ENCODE data around the gene GMPR.

Gene GMPR

DNA sequence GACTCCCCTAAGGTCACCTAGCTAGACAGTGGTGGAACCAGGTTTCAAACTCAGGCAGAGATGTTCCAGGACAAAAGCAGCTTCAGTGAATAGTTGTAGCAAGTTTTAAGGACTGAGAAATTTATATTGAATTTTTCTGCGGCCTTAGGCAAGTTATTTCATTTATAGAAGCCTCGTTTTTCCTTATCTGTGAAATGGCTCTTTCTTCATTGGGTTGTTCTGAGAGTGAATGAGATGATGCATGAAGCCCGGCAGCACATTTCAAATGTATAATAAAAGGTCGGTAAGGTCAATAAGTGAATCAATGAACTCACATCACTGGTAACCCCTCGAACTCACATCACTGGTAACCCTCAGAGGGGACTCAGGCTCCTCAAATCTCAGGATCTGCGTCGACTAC, 1.1 kb upstream of the GMPR start:
- TF ChIP-seq, protein P1, sequence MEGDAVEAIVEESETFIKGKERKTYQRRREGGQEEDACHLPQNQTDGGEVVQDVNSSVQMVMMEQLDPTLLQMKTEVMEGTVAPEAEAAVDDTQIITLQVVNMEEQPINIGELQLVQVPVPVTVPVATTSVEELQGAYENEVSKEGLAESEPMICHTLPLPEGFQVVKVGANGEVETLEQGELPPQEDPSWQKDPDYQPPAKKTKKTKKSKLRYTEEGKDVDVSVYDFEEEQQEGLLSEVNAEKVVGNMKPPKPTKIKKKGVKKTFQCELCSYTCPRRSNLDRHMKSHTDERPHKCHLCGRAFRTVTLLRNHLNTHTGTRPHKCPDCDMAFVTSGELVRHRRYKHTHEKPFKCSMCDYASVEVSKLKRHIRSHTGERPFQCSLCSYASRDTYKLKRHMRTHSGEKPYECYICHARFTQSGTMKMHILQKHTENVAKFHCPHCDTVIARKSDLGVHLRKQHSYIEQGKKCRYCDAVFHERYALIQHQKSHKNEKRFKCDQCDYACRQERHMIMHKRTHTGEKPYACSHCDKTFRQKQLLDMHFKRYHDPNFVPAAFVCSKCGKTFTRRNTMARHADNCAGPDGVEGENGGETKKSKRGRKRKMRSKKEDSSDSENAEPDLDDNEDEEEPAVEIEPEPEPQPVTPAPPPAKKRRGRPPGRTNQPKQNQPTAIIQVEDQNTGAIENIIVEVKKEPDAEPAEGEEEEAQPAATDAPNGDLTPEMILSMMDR (IDR thresholded peaks at IDR 0.05): no peak

DNA sequence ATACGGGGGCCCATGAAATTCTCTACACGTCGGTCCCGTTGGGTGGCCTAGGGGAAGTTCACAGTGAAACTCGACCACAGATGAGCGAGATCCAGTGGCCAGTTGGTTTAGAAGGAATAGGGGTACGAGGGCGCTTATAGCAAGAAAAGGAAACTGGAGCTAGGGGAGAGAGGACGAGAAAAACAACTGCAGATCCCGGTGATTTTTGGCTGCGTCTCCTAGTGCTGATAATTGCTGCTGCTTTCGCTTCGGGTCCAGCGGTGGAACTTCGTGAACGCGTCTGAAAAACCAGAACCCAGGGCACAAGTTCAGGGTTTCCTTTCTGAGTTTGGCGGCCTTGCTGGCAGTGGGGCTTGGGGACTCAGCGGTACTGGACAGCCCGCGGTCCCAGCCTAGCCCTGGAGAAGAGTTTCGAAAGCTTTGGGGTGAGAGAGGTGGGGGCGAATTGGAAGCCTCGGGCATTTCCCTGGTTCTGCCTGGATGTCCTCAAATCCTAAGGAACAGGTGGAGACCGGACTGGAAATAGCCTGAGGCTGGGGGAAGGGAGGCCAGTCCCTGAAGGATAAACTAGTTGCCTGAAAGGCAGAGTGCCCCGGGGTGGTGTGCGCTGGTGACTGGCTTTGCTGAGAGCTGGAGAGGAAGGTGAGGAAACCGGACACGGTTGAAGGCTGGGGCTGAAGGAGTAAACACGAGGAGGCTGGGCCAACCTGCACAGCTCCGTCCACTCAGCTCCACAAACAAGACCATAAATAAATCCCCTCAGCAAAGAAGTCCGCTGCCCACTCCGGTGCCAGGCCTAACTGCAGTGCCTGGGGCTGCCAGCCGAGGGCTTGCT, 793 bp downstream of the GMPR start:
- TF ChIP-seq, protein P1 (IDR thresholded peaks at IDR 0.05): no peak

DNA sequence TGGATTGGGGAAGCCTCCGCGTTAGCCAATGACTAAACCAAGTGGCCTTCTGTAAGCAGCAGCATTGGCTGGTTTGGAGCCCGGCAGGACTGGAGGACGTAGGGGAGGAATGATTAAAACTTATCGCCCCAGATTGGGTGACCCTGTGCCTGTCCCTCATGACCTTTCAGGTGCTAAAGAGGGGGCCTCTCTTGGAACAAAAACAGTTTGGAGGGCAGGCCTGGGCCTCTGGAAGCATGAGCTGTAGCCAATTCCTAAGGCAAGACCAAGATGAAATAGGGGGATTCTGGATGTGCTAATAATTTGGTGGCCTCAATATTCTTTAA, 1.4 kb downstream of the GMPR start:
- TF ChIP-seq, protein P1 (IDR thresholded peaks at IDR 0.05): no peak

GRCh38 chr6:16240589-16241320, 2.4 kb downstream of the GMPR start:
- TF ChIP-seq, protein P1 (IDR thresholded peaks at IDR 0.05): no peak

- TF ChIP-seq, protein P1 (IDR thresholded peaks at IDR 0.05): no peak
Measured at GRCh38 chr6:16241321-16241689, 2.9 kb downstream of the GMPR start.

DNA sequence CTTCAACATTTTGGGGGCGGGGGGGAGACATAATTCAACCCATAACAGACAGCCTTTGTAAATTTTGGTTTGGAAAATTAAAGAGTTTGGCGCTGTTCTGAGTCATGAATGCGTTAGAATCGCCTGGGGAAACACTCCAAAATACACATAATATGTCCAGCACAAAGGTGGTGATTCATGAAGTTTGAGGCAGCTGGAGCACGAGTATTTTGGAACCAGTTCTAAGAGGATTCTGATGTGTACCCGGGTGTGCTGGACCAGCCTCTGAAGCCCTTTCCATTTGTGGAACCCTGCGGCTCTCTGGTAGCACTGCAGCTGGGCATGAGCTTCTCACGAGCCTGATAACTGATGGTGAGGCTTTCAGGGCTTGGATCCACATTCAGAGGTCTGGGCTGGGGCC, 4.7 kb downstream of the GMPR start:
- TF ChIP-seq, protein P1 (IDR thresholded peaks at IDR 0.05): no peak

DNA sequence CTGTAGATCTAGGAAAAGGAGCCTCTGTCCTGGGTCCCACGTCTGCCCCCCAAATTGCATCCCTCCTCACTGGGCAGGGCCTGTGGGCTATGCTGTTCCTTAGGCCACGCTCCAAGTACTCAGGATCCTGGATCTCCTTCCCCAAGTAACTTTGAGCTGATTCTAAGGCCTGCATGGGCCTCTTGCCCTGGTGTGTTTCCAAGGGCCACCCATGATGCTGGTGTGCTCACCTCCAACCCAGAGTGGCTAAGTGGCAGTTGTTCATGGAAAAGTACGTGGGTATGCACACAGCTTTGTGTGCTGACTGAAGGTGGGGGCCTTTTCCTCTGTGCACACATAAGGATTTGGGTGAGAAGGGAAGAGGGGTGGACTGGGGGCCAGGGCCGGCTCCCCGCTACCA, 5.3 kb downstream of the GMPR start:
- TF ChIP-seq, protein P1 (IDR thresholded peaks at IDR 0.05): no peak

All from LNCAP (cell line).